ENCODE measurements around the gene ADAMTSL1. TPM values are rescaled to one million over a fixed set of nuclear protein-coding genes. Genes with fewer than 3 reads are reported as not detected.

ADAMTSL1 gene
- total and polyA plus RNA-seq, 9 donors: 1.2 to 20.0 (median 6.1) TPM

DNA sequence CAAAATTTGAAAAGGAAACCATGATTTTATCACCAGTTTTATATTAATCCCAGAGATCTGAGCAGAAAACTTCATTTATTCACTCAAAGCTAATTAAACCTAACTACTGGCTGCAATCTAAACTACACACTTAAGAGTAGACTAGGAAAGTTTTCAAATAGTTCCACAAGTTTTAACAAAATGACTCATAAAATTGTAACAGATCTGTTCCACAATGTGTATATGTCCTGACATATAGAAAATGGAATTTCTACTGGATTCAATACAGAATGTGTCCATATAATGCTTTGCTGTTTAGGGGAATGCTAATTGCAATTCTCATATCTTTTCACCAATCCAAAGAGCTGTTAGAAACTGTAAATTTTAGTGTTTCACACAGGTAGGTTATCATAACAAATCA lies 40.3 kb upstream of the ADAMTSL1 start:
- peaks cover 5% of the 10 kb centered on the region for H3K4me1 ChIP-seq (ENCODE audit: insufficient read depth)
- no peak overlapping the region for H3K4me3 ChIP-seq
- DNase-seq: no peak
- no peak for TF ChIP-seq EP300 (IDR thresholded peaks at IDR 0.05)
- TF ChIP-seq POLR2A (IDR thresholded peaks at IDR 0.05): no peak
- TF ChIP-seq, protein P1, sequence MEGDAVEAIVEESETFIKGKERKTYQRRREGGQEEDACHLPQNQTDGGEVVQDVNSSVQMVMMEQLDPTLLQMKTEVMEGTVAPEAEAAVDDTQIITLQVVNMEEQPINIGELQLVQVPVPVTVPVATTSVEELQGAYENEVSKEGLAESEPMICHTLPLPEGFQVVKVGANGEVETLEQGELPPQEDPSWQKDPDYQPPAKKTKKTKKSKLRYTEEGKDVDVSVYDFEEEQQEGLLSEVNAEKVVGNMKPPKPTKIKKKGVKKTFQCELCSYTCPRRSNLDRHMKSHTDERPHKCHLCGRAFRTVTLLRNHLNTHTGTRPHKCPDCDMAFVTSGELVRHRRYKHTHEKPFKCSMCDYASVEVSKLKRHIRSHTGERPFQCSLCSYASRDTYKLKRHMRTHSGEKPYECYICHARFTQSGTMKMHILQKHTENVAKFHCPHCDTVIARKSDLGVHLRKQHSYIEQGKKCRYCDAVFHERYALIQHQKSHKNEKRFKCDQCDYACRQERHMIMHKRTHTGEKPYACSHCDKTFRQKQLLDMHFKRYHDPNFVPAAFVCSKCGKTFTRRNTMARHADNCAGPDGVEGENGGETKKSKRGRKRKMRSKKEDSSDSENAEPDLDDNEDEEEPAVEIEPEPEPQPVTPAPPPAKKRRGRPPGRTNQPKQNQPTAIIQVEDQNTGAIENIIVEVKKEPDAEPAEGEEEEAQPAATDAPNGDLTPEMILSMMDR (IDR thresholded peaks at IDR 0.05): no peak
- no peaks in the 10 kb centered on the region for H3K9me3 ChIP-seq
- H3K27me3 ChIP-seq: no peaks in the 10 kb centered on the region
- intact Hi-C loops (cut with DNase I): loop anchor here in 1 of 4 donors (10.0 kb wide), 1 partner anchor 179 kb away; no protein-coding TSS in a partner anchor
- H3K27ac ChIP-seq: no peak overlapping the region
- no peaks in the 10 kb centered on the region for H3K36me3 ChIP-seq

GRCh38 chr9:18437315-18438201 lies 36.4 kb upstream of the ADAMTSL1 start:
- no peaks in the 10 kb centered on the region for H3K27me3 ChIP-seq
- H3K27ac ChIP-seq: peak overlapping the region; percentile 81 to 83
- no peaks in the 10 kb centered on the region for H3K9me3 ChIP-seq
- H3K36me3 ChIP-seq: no peaks in the 10 kb centered on the region
- TF ChIP-seq POLR2A (IDR thresholded peaks at IDR 0.05) (no peak), EP300 (IDR thresholded peaks at IDR 0.05) (peak; percentile 10)
- peaks cover 5% of the 10 kb centered on the region for H3K4me1 ChIP-seq (ENCODE audit: insufficient read depth)
- intact Hi-C loops (cut with DNase I): loop anchor here in 1 of 4 donors (10.0 kb wide), 1 partner anchor 183 kb away; no protein-coding TSS in a partner anchor
- peak; percentile 28 to 68 (median 45) for DNase-seq
- 0 to 6% (median 2%) methylated on average over 9 of the region's 9 CpGs for WGBS, 3 donors
- peak overlapping the region; percentile 31 for H3K4me3 ChIP-seq

DNA sequence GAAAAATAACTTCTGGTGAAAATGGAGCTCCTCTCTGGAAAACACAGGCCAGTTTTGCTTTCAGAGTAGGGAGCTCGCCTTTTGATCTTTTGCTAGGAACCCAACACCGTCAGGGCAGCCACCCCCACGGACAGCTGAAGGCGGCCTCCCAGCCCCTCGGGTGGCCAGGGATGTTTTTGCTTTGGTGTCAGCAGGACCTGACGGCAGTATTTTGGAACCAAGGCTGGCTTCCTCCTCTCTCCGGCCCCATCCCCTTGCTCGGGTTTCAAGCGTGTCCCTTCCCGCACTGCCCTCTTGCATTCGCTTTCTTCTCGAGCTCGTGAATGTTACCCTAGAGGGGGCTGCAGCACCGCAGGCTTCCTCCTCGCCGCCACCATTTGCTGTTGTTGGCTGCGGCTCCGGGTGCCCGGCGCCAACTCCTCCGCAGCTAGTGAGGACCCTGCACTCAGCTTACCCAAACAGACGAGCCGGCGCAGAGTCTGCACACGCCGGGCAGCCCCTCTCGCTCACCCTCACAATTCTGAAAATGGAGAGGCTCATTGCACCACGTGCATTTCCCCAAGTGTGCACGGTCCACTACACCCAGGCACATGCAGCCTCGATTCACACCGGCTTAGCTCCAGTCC lies 35.5 kb upstream of the ADAMTSL1 start:
- H3K36me3 ChIP-seq: no peaks in the 10 kb centered on the region
- intact Hi-C loops (cut with DNase I): loop anchor here in 1 of 4 donors (10.0 kb wide), 1 partner anchor 184 kb away; no protein-coding TSS in a partner anchor
- H3K4me3 ChIP-seq: peak overlapping the region; percentile 31
- DNase-seq: peak; percentile 57 to 69 (median 66)
- H3K27me3 ChIP-seq: no peaks in the 10 kb centered on the region
- peaks cover 5% of the 10 kb centered on the region for H3K4me1 ChIP-seq (ENCODE audit: insufficient read depth)
- no peaks in the 10 kb centered on the region for H3K9me3 ChIP-seq
- WGBS, 3 donors: 1 to 3% (median 3%) methylated on average over 31 of the region's 31 CpGs
- H3K27ac ChIP-seq: peak overlapping the region; percentile 81 to 83
- TF ChIP-seq EP300 (IDR thresholded peaks at IDR 0.05): no peak
- TF ChIP-seq, protein P1 (IDR thresholded peaks at IDR 0.05): peak in 2 of 3 donors; percentile 25

DNA sequence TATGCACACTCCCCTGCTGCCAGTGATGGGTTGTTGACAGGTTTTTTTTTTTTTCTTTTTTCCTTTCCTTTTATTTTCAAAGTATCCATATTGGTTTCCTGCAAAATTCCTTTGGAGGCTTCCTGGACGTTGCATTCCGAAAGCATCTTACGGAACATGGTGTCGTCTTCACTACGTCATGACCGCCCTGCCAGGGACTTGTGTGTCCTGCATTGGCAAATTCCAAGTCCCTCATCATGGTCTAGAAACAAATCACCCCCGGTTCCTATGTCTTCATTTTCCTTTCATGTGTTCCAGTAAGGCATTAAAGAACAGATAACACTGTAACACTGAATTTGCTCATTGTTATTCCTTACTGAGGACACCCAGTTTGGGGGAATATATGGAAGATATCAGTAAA lies 35.0 kb upstream of the ADAMTSL1 start:
- intact Hi-C loops (cut with DNase I): loop anchor here in 2 of 4 donors (1.0 to 10.0 kb wide), 2 partner anchors 184 to 574 kb away; no protein-coding TSS in a partner anchor
- Histone ChIP-seq H3K27me3 (no peaks in the 10 kb centered on the region), H3K9me3 (no peaks in the 10 kb centered on the region), H3K4me1 (ENCODE audit: insufficient read depth) (peaks cover 5% of the 10 kb centered on the region), H3K4me3 (peak overlapping the region; percentile 31), H3K36me3 (no peaks in the 10 kb centered on the region), H3K27ac (peak overlapping the region in 1 of 2 donors; percentile 81)
- TF ChIP-seq EP300 (IDR thresholded peaks at IDR 0.05) (no peak), POLR2A (IDR thresholded peaks at IDR 0.05) (no peak)
- TF ChIP-seq, protein P1 (IDR thresholded peaks at IDR 0.05): no peak
- 57 to 66% (median 59%) methylated on average over 7 of the region's 7 CpGs for WGBS, 3 donors
- peak in 1 of 5 donors; percentile 19 for DNase-seq
